G401 (cell line): ENCODE measurements around the gene HERC3. TPM values are rescaled to one million over a fixed set of nuclear protein-coding genes. Genes with fewer than 3 reads are reported as not detected.
A peak's percentile ranks its signal among the peaks of the same experiment; 100 is the strongest.
"Not testable (repeated sequence)": the region's sequence is repeated elsewhere in the genome, so short reads cannot be mapped to it uniquely, and the experiment has no call there.

Experiments used
- DNase-seq: peaks from one replicate; pipeline ENCODE4 v3.0.0-alpha.2; 2015; ENCODE audit warnings: low spot score
- in situ Hi-C: cut with HindIII; loops from 2 replicates; pipeline ENCODE4 v1.10.0; 2016; ENCODE audit warnings: low sequenced_read_pairs, mixed read lengths
- total RNA-seq: library from RNA; depleted of rRNA; stranded (reverse); fragments of >200 nt; shearing (Covaris generic); gene quantifications from 2 replicates; pipeline ENCODE4 v1.2.3, GENCODE V29; 2014

The HERC3 gene
- total RNA-seq, 1 experiment from 2014 or later, result 0.78 TPM

- no peak for DNase-seq
- in situ Hi-C loops, result no loop called here
Observed at GRCh38 chr4:88604978-88605678, 12.8 kb downstream of the HERC3 start.

- no peak for DNase-seq
- in situ Hi-C loops, result no loop called here
Observed at GRCh38 chr4:88605736-88606135, 13.5 kb downstream of the HERC3 start.

GRCh38 chr4:88606832-88607231 is 14.6 kb downstream of the HERC3 start:
- DNase-seq, result no peak
- in situ Hi-C loops, result no loop called here

GRCh38 chr4:88609387-88609786 is 17.1 kb downstream of the HERC3 start:
- in situ Hi-C loops, result no loop called here
- no peak for DNase-seq

GRCh38 chr4:88609794-88610193 is 17.5 kb downstream of the HERC3 start:
- DNase-seq, in situ Hi-C loops: not testable (repeated sequence)

GRCh38 chr4:88610771-88611170 is 18.5 kb downstream of the HERC3 start:
- in situ Hi-C loops, result no loop called here
- peak; percentile 92 for DNase-seq

- peak; percentile 59 for DNase-seq
Observed at GRCh38 chr4:88613417-88613875, 21.2 kb downstream of the HERC3 start.

GRCh38 chr4:88614058-88614457 is 21.8 kb downstream of the HERC3 start:
- DNase-seq, result no peak
- in situ Hi-C loops, result no loop called here

More at GRCh38 chr4:88613417-88613875, 21.2 kb downstream of the HERC3 start:
- in situ Hi-C loops, result no loop called here

GRCh38 chr4:88616275-88617150 is 24.2 kb downstream of the HERC3 start:
- in situ Hi-C loops, result no loop called here
- DNase-seq, result no peak

- DNase-seq, result peak; percentile 48
- in situ Hi-C loops, result no loop called here
Observed at GRCh38 chr4:88618782-88619485, 26.7 kb downstream of the HERC3 start.

- DNase-seq, result no peak
- in situ Hi-C loops, result no loop called here
Observed at GRCh38 chr4:88619971-88620370, 27.7 kb downstream of the HERC3 start.

- in situ Hi-C loops, result no loop called here
- DNase-seq, result no peak
Observed at GRCh38 chr4:88621763-88622327, 29.6 kb downstream of the HERC3 start.

- no peak for DNase-seq
- in situ Hi-C loops, result no loop called here
Observed at GRCh38 chr4:88623097-88623496, 30.8 kb downstream of the HERC3 start.

GRCh38 chr4:88628746-88629145 is 36.5 kb downstream of the HERC3 start:
- no peak for DNase-seq
- in situ Hi-C loops, result no loop called here

- no peak for DNase-seq
- in situ Hi-C loops, result no loop called here
Observed at GRCh38 chr4:88629826-88630225, 37.5 kb downstream of the HERC3 start.

- DNase-seq, result no peak
- in situ Hi-C loops, result no loop called here
Observed at GRCh38 chr4:88630756-88631155, 38.5 kb downstream of the HERC3 start.

GRCh38 chr4:88643932-88644331 is 51.7 kb downstream of the HERC3 start:
- DNase-seq, result no peak
- in situ Hi-C loops, result no loop called here

GRCh38 chr4:88645994-88646393 is 53.7 kb downstream of the HERC3 start:
- in situ Hi-C loops, result no loop called here
- DNase-seq, result no peak

- in situ Hi-C loops, result no loop called here
- no peak for DNase-seq
Observed at GRCh38 chr4:88646528-88647280, 54.4 kb downstream of the HERC3 start.
